HG03432 (cell line): Measurements from ENCODE around the gene SPEF2.

ENCODE experiments used
- ATAC-seq: cut with Tn5 transposase; IDR thresholded peaks from one replicate; pipeline ENCODE4 v1.9.1; 2021; ENCODE audit warnings: mild to moderate bottlenecking, moderate library complexity; ENCODE audit not compliant: unreplicated experiment

The SPEF2 gene, protein sequence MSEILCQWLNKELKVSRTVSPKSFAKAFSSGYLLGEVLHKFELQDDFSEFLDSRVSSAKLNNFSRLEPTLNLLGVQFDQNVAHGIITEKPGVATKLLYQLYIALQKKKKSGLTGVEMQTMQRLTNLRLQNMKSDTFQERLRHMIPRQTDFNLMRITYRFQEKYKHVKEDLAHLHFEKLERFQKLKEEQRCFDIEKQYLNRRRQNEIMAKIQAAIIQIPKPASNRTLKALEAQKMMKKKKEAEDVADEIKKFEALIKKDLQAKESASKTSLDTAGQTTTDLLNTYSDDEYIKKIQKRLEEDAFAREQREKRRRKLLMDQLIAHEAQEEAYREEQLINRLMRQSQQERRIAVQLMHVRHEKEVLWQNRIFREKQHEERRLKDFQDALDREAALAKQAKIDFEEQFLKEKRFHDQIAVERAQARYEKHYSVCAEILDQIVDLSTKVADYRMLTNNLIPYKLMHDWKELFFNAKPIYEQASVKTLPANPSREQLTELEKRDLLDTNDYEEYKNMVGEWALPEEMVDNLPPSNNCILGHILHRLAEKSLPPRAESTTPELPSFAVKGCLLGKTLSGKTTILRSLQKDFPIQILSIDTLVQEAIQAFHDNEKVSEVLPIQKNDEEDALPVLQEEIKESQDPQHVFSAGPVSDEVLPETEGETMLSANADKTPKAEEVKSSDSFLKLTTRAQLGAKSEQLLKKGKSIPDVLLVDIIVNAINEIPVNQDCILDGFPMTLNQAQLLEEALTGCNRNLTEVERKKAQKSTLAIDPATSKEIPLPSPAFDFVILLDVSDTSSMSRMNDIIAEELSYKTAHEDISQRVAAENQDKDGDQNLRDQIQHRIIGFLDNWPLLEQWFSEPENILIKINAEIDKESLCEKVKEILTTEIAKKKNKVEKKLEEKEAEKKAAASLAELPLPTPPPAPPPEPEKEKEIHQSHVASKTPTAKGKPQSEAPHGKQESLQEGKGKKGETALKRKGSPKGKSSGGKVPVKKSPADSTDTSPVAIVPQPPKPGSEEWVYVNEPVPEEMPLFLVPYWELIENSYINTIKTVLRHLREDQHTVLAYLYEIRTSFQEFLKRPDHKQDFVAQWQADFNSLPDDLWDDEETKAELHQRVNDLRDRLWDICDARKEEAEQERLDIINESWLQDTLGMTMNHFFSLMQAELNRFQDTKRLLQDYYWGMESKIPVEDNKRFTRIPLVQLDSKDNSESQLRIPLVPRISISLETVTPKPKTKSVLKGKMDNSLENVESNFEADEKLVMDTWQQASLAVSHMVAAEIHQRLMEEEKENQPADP (N-terminal part only)

GRCh38 chr5:35617435-35618303 lies at the start of gene SPEF2:
TSS of gene SPEF2 (plus strand) at chr5:35617863. CDS start at chr5:35617998, 135 bp downstream.
- ATAC-seq: peak; percentile 95

DNA sequence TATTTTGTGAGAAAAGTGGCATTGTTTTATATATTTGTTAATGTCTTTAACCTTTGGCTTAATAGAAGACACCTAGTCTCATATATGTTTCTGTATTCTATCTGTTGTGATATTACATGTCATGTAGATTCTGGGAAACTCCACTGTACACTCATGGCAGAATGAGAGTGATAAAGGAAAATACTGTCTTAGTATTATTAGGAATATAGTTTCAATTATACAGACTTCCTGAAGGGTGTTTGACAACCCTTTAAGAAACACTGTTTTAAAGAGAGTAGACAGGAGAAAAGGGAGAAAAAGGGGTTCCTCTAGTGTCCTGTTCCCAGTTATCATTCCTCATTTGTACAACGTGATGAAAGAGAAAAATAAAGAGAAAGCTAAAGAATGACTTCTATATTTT lies 42.1 kb upstream of the SPEF2 start:
- ATAC-seq: no peak

DNA sequence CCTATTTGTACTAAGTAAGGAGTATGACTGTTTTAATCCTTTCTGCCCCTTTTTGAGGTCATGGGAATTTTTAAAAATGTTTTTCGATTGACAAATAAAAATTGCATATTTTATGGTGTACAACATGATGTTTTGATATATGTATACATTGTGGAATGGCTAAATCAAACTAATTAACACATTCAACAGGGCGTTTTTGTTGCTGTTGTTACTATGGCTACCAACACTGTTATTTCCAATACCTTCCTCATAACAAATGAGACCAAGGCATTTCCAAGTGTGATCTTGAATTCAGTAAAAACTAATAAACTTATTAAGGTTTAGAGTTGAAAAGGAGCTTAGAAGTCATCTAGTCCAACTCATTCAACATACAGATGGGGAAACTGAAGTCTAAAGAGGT lies 30.2 kb upstream of the SPEF2 start:
- no peak for ATAC-seq

DNA sequence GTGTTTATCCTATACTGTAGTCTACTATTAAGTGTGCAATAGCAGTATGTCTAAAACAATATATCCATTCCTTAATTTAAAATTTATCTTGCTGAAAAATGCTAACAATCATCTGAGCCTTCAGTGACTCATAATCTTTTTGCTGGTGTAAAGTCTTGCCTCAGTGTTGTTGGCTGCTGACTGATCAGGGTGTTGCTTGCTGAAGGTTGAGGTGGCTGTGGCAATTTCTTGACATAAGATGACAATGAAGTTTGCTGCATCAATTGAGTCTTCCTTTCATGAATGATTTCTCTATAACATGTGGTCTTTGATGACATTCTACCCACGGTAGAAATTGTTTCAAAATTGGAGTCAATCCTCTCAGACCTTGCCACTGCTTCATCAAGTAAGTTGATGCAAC lies 24.3 kb upstream of the SPEF2 start:
- ATAC-seq: no peak

GRCh38 chr5:35598707-35599370 lies 18.8 kb upstream of the SPEF2 start:
- ATAC-seq: no peak

GRCh38 chr5:35600591-35600990 lies 17.1 kb upstream of the SPEF2 start:
- ATAC-seq: no peak

GRCh38 chr5:35608881-35609779 lies 8.5 kb upstream of the SPEF2 start:
- ATAC-seq: no peak

DNA sequence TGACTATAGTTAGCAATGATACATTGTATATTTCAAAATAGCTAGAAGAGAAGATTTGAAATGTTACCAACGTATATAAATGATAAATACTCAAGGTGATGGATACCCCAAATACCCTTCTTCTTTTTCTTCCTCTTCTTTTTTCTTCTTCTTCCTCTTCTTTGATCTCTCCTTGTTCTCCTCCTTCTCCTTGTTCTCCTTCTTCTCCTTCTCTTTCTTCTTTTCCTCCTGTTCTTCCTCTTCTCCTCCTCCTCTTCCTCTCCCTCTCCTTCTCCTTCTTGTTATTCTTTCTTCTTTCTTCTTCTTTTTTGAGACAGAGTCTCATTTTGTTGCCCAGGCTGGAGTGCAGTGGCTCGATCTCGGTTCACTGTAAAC lies 616 bp upstream of the SPEF2 start:
- no peak for ATAC-seq

DNA sequence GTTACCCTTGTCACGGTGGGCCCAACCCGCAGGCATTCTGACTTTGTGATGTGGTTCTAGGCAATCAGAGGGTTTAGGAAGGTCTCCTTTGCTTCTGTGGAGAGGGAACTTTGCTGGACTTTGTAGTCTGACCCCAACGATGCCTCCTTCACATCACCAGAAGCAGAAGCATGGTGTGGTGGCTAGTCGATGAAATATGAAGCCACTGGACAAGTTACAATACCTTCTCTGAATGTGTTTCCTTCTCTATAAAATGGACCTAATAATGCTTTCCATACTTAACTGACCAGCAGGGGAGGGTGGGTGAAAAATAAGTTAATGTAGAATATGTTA lies 607 bp downstream of the SPEF2 start:
- no peak for ATAC-seq

DNA sequence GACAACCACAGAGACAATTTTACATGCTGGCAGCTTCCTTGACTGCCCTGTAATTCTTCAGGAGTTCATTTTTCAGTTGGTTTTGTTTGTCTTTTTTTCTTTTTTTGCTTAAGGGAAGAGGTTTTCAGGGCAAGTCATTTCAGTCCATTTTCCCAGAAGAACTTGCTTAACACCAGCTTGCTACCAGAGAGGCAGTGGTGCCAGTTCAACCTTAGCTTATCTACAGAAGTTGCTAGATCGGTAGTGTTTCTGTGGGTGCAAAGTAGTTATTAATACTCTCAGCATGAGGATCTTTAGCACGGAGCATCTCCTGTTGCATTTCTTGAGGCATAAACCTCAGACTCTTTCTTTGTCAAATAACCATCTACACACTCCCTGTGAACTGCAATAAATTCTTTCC lies 1.1 kb downstream of the SPEF2 start:
- ATAC-seq: no peak

GRCh38 chr5:35622974-35623373 lies 5.3 kb downstream of the SPEF2 start:
- no peak for ATAC-seq

GRCh38 chr5:35623991-35624390 lies 6.3 kb downstream of the SPEF2 start:
- ATAC-seq: no peak

- no peak for ATAC-seq
Observed at GRCh38 chr5:35626108-35626507, 8.4 kb downstream of the SPEF2 start.

- ATAC-seq: no peak
Observed at GRCh38 chr5:35626553-35626952, 8.9 kb downstream of the SPEF2 start.

DNA sequence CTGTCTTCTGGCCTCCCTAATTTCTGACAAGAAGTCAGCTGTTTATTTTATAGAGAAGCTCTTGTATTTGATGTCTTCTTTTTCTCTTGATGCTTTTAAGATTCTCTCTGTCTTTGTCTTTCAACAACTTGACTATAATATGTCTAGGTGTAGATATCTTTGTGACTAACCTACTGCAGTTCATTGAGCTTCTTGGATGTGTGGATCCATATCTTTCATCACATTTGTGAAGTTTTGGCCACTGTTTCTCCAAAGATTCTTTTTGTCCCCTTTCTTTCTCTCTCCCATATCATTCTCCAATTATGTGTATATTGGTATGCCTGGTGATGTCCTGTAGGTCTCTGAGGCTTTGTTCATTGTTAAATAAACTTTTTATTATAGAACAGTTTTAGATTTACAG lies 16.7 kb downstream of the SPEF2 start:
- no peak for ATAC-seq

- no peak for ATAC-seq
Observed at GRCh38 chr5:35640623-35641022, 23.0 kb downstream of the SPEF2 start.

GRCh38 chr5:35644543-35644942 lies 26.9 kb downstream of the SPEF2 start:
- no peak for ATAC-seq

DNA sequence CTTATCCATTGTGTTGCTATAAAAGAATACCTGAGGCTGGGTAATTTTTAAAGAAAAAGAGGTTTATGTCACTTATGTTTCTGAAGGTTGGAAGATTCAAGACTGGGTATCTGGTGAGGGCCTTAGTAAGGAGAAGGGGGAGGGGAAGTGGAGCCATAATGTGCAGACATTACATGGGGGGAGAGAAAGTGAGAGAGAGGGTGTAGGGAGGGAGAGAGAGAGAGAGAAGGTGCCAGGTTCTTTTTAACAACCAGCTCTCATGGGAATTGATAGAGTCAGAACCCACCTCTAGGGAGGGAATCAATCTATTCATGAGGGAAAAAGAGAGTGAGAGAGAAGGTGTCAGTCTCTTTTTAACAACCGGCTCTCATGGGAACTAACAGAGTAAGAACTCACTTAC lies 29.5 kb downstream of the SPEF2 start:
- no peak for ATAC-seq

DNA sequence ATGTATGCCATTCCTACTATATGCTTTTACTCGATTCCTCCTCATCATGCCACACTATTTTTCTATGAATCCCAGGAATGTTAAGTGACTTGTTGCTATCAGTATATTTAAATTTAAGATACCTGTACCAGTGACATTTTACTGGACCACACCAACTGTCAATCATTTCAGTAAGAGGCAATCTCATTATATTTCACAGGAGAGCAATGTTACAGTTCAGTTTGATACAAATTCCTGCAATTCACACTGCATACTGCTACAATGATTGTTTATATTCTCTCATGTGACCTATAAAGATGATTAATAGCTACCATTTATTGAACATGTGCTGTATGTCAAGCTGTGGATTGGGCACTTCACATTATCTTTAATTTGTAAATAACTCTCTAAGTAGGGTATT lies 30.0 kb downstream of the SPEF2 start:
- ATAC-seq: no peak
